ENCODE data around the gene TPRA1. TPM values are rescaled to one million over a fixed set of nuclear protein-coding genes. Genes with fewer than 3 reads are reported as not detected.
"Not testable (repeated sequence)": the region's sequence is repeated elsewhere in the genome, so short reads cannot be mapped to it uniquely, and the experiment has no call there.

The TPRA1 gene
- total RNA-seq, 1 donor from 2014 or later = 21.2 TPM

- Mint-ChIP-seq H3K4me1 (ENCODE audit: low read depth, unreplicated experiment) (no peaks in the 10 kb centered on the region), H3K36me3 (ENCODE audit: unreplicated experiment) (no peaks in the 10 kb centered on the region), H3K4me3 (ENCODE audit: unreplicated experiment) (no peak overlapping the region), H3K27me3 (ENCODE audit: unreplicated experiment) (peaks cover 5% of the 10 kb centered on the region), H3K9me3 (ENCODE audit: unreplicated experiment) (peaks cover 3% of the 10 kb centered on the region), H3K27ac (ENCODE audit: unreplicated experiment) (no peak overlapping the region)
- no peak for DNase-seq
- no peak for TF ChIP-seq CTCF (IDR thresholded peaks at IDR 0.05; ENCODE audit: partially characterized antibody, unreplicated experiment)
These were observed 16.6 kb upstream of the TPRA1 start for GRCh38 chr3:127606981-127607595.

GRCh38 chr3:127606086-127606805, 15.7 kb upstream of the TPRA1 start:
- peaks cover 1% of the 10 kb centered on the region for H3K9me3 Mint-ChIP-seq (ENCODE audit: unreplicated experiment)
- no peaks in the 10 kb centered on the region for H3K4me1 Mint-ChIP-seq (ENCODE audit: low read depth, unreplicated experiment)
- H3K27ac Mint-ChIP-seq (ENCODE audit: unreplicated experiment) = no peak overlapping the region
- TF ChIP-seq CTCF (IDR thresholded peaks at IDR 0.05; ENCODE audit: partially characterized antibody, unreplicated experiment) = no peak
- peaks cover 5% of the 10 kb centered on the region for H3K27me3 Mint-ChIP-seq (ENCODE audit: unreplicated experiment)
- no peaks in the 10 kb centered on the region for H3K36me3 Mint-ChIP-seq (ENCODE audit: unreplicated experiment)
- no peak for DNase-seq
- H3K4me3 Mint-ChIP-seq (ENCODE audit: unreplicated experiment) = no peak overlapping the region

- H3K36me3 Mint-ChIP-seq (ENCODE audit: unreplicated experiment); H3K9me3 Mint-ChIP-seq (ENCODE audit: unreplicated experiment); H3K4me3 Mint-ChIP-seq (ENCODE audit: unreplicated experiment); H3K27me3 Mint-ChIP-seq (ENCODE audit: unreplicated experiment); H3K4me1 Mint-ChIP-seq (ENCODE audit: low read depth, unreplicated experiment); DNase-seq; H3K27ac Mint-ChIP-seq (ENCODE audit: unreplicated experiment): not testable (repeated sequence)
These were observed 15.0 kb upstream of the TPRA1 start for GRCh38 chr3:127605547-127605946.

- H3K36me3 Mint-ChIP-seq (ENCODE audit: unreplicated experiment) = no peaks in the 10 kb centered on the region
- no peak for TF ChIP-seq CTCF (IDR thresholded peaks at IDR 0.05; ENCODE audit: partially characterized antibody, unreplicated experiment)
- peaks cover 5% of the 10 kb centered on the region for H3K27me3 Mint-ChIP-seq (ENCODE audit: unreplicated experiment)
- no peak overlapping the region for H3K27ac Mint-ChIP-seq (ENCODE audit: unreplicated experiment)
- H3K9me3 Mint-ChIP-seq (ENCODE audit: unreplicated experiment) = no peaks in the 10 kb centered on the region
- no peak for DNase-seq
- H3K4me1 Mint-ChIP-seq (ENCODE audit: low read depth, unreplicated experiment) = no peaks in the 10 kb centered on the region
- H3K4me3 Mint-ChIP-seq (ENCODE audit: unreplicated experiment) = no peak overlapping the region
These were observed 14.1 kb upstream of the TPRA1 start for GRCh38 chr3:127604546-127605165.

- Mint-ChIP-seq H3K27ac (ENCODE audit: unreplicated experiment) (no peak overlapping the region), H3K36me3 (ENCODE audit: unreplicated experiment) (no peaks in the 10 kb centered on the region), H3K9me3 (ENCODE audit: unreplicated experiment) (no peaks in the 10 kb centered on the region), H3K4me1 (ENCODE audit: low read depth, unreplicated experiment) (no peaks in the 10 kb centered on the region), H3K27me3 (ENCODE audit: unreplicated experiment) (peaks cover 5% of the 10 kb centered on the region), H3K4me3 (ENCODE audit: unreplicated experiment) (no peak overlapping the region)
- no peak for DNase-seq
- TF ChIP-seq CTCF (IDR thresholded peaks at IDR 0.05; ENCODE audit: partially characterized antibody, unreplicated experiment) = no peak
These were observed 13.5 kb upstream of the TPRA1 start for GRCh38 chr3:127604035-127604434.

Data from glutamatergic neuron (in vitro differentiated cells).